Tibial nerve (tissue), 4 donors: ENCODE measurements around the gene MAPKAPK2. TPM values are rescaled to one million over a fixed set of nuclear protein-coding genes. Genes with fewer than 3 reads are reported as not detected.

ENCODE experiments used
- DNase-seq, 2 donors: peaks; one replicate each; pipeline ENCODE4 v3.0.0-alpha.2; 2019; ENCODE audit warnings: low spot score in 2 of 2
- H3K27ac ChIP-seq, 4 donors: fragments of 200-600 bp; sonication (generic) in 3 of 4; one replicate each; pipeline ENCODE4 v1.5.1; 2017 to 2019; ENCODE audit warnings: mild to moderate bottlenecking in 1 of 4
- H3K27me3 ChIP-seq, 2 donors: fragments of 200-600 bp; sonication (generic) in 1 of 2; one replicate each; pipeline versions ENCODE4 v1.5.1 to v1.6.0; 2017 to 2019
- H3K36me3 ChIP-seq, 3 donors: fragments of 200-600 bp; sonication (generic); one replicate each; pipeline ENCODE4 v1.5.1; 2018 to 2019
- H3K4me1 ChIP-seq, 4 donors: fragments of 200-600 bp; sonication (generic) in 3 of 4; one replicate each; pipeline ENCODE4 v1.5.1; 2017 to 2019
- H3K4me3 ChIP-seq, 4 donors: fragments of 200-600 bp; sonication (generic) in 3 of 4; one replicate each; pipeline ENCODE4 v1.5.1; 2017 to 2019; ENCODE audit warnings: mild to moderate bottlenecking in 1 of 4, moderate library complexity in 1 of 4
- H3K9me3 ChIP-seq, 4 donors: fragments of 200-600 bp; sonication (generic) in 3 of 4; one replicate each; pipeline ENCODE4 v1.5.1; 2017 to 2019
- CTCF ChIP-seq, 5 experiments: fragments of 200-600 bp in 3 of 5; fragments of 450-650 bp in 2 of 5; sonication (generic) in 3 of 5; IDR thresholded peaks; one replicate each; pipeline ENCODE4 v1.5.1; 2016 to 2019; ENCODE audit warnings: antibody characterized with exemption in 5 of 5, mild to moderate bottlenecking in 3 of 5, moderate library complexity in 2 of 5
- EP300 ChIP-seq, 2 donors: sonication (generic); formaldehyde crosslinking; IDR thresholded peaks; one replicate each; pipeline ENCODE4 v1.6.1; 2017; ENCODE audit warnings: antibody characterized with exemption in 2 of 2, mild to moderate bottlenecking in 1 of 2
- POLR2A ChIP-seq, 2 donors: fragments of 450-650 bp; IDR thresholded peaks; one replicate each; pipeline ENCODE4 v1.6.1; 2017; ENCODE audit warnings: antibody characterized with exemption in 2 of 2, mild to moderate bottlenecking in 2 of 2, moderate library complexity in 2 of 2
- WGBS, 2 donors: methylation state at CpG; one replicate each; pipeline ENCODE4 v1.1.5; 2018; 5-methylcytosine and 5-hydroxymethylcytosine counted together
- total RNA-seq, 4 donors: library from RNA; depleted of rRNA; stranded (reverse); fragments of >200 nt; gene quantifications; one replicate each; pipeline ENCODE4 v1.1.0, GENCODE V29; 2016

Gene MAPKAPK2
- total RNA-seq, 4 donors from 2014 or later = 30.6 to 49.5 (median 38.2) TPM

- DNase-seq = no peak
- Histone ChIP-seq H3K4me1 (peaks cover 0 to 19% (median 10%) of the 10 kb centered on the region in 4 donors), H3K27me3 (no peaks in the 10 kb centered on the region), H3K27ac (no peak overlapping the region), H3K36me3 (peaks cover 4 to 61% (median 44%) of the 10 kb centered on the region in 3 donors), H3K9me3 (no peaks in the 10 kb centered on the region), H3K4me3 (no peak overlapping the region)
- WGBS, 2 donors = 77 to 89% methylated on average over 3 of the region's 3 CpGs
- TF ChIP-seq CTCF (IDR thresholded peaks at IDR 0.05) (no peak), EP300 (IDR thresholded peaks at IDR 0.05) (no peak)
Measured at GRCh38 chr1:206729507-206729906, 44.8 kb downstream of the MAPKAPK2 start.

DNA sequence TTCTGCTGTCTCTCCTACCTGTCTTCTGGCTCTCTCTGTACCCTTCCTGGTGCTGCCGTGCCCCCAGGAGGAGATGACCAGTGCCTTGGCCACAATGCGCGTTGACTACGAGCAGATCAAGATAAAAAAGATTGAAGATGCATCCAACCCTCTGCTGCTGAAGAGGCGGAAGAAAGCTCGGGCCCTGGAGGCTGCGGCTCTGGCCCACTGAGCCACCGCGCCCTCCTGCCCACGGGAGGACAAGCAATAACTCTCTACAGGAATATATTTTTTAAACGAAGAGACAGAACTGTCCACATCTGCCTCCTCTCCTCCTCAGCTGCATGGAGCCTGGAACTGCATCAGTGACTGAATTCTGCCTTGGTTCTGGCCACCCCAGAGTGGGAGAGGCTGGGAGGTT, 47.8 kb downstream of the MAPKAPK2 start:
- peaks cover 4 to 77% (median 44%) of the 10 kb centered on the region in 3 donors for H3K36me3 ChIP-seq
- H3K9me3 ChIP-seq = no peaks in the 10 kb centered on the region
- H3K27ac ChIP-seq = no peak overlapping the region
- H3K27me3 ChIP-seq = no peaks in the 10 kb centered on the region
- TF ChIP-seq POLR2A (IDR thresholded peaks at IDR 0.05) (no peak), CTCF (IDR thresholded peaks at IDR 0.05) (no peak), EP300 (IDR thresholded peaks at IDR 0.05) (no peak)
- 87 to 88% methylated on average over 11 of the region's 11 CpGs for WGBS, 2 donors
- DNase-seq = no peak
- peaks cover 0 to 10% (median 0%) of the 10 kb centered on the region in 4 donors for H3K4me1 ChIP-seq
- no peak overlapping the region for H3K4me3 ChIP-seq

DNA sequence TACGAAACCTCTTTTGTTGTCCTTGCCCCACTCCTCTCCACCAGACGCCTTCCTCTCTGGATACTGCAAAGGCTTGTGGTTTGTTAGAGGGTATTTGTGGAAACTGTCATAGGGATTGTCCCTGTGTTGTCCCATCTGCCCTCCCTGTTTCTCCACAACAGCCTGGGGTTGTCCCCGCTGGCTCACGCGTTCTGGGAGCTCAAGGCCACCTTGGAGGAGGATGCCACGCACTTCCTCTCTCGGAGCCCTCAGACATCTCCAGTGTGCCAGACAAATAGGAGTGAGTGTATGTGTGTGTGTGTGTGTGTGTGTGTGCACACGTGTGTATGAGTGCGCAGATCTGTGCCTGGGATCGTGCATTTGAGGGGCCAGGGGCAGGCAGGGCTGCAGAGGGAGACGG, 48.3 kb downstream of the MAPKAPK2 start:
- TF ChIP-seq EP300 (IDR thresholded peaks at IDR 0.05) = no peak
- no peak for TF ChIP-seq POLR2A (IDR thresholded peaks at IDR 0.05)
- no peak for TF ChIP-seq CTCF (IDR thresholded peaks at IDR 0.05)
- no peak for DNase-seq
- Histone ChIP-seq H3K9me3 (no peaks in the 10 kb centered on the region), H3K4me3 (no peak overlapping the region), H3K27me3 (no peaks in the 10 kb centered on the region), H3K27ac (no peak overlapping the region), H3K4me1 (peaks cover 0 to 15% (median 0%) of the 10 kb centered on the region in 4 donors), H3K36me3 (peaks cover 4 to 77% (median 44%) of the 10 kb centered on the region in 3 donors)
- 86 to 90% methylated on average over 11 of the region's 11 CpGs for whole genome bisulfite sequencing, 2 donors

GRCh38 chr1:206734499-206735142, 49.9 kb downstream of the MAPKAPK2 start:
- WGBS, 2 donors = 74 to 76% methylated on average over 9 of the region's 9 CpGs
- Histone ChIP-seq H3K4me1 (peaks cover 0 to 22% (median 0%) of the 10 kb centered on the region in 4 donors), H3K36me3 (peaks cover 4 to 64% (median 34%) of the 10 kb centered on the region in 3 donors), H3K4me3 (no peak overlapping the region), H3K27me3 (no peaks in the 10 kb centered on the region), H3K9me3 (no peaks in the 10 kb centered on the region), H3K27ac (no peak overlapping the region)
- peak; percentile 51 to 78 (median 63) for TF ChIP-seq CTCF (IDR thresholded peaks at IDR 0.05)
- no peak for TF ChIP-seq EP300 (IDR thresholded peaks at IDR 0.05)
- DNase-seq = peak; percentile 37 to 75

- H3K27me3 ChIP-seq = no peaks in the 10 kb centered on the region
- TF ChIP-seq CTCF (IDR thresholded peaks at IDR 0.05) (no peak), EP300 (IDR thresholded peaks at IDR 0.05) (no peak), POLR2A (IDR thresholded peaks at IDR 0.05) (no peak)
- peaks cover 0 to 22% (median 0%) of the 10 kb centered on the region in 4 donors for H3K4me1 ChIP-seq
- no peak for DNase-seq
- H3K4me3 ChIP-seq = no peak overlapping the region
- WGBS, 2 donors = 60 to 67% methylated on average over 5 of the region's 5 CpGs
- H3K36me3 ChIP-seq = peaks cover 4 to 55% (median 24%) of the 10 kb centered on the region in 3 donors
- H3K9me3 ChIP-seq = no peaks in the 10 kb centered on the region
- no peak overlapping the region for H3K27ac ChIP-seq
Measured at GRCh38 chr1:206735553-206736031, 50.9 kb downstream of the MAPKAPK2 start.
